Mesothelial cell of epicardium (in vitro differentiated cells): Measurements from ENCODE around the gene ERVH48-1. TPM values are rescaled to one million over a fixed set of nuclear protein-coding genes. Genes with fewer than 3 reads are reported as not detected.
"Not testable (repeated sequence)": the region's sequence is repeated elsewhere in the genome, so short reads cannot be mapped to it uniquely, and the experiment has no call there.

Experiments used
- DNase-seq, 2 experiments: peaks; one replicate each; pipeline ENCODE4 v3.0.0; 2021; ENCODE audit warnings: low spot score in 2 of 2; ENCODE audit not compliant: unreplicated experiment in 2 of 2
- H3K27ac Mint-ChIP-seq: 2 replicates; pipeline ENCODE4 v1.8.0; 2021; ENCODE audit warnings: mixed read lengths
- H3K27me3 Mint-ChIP-seq: 2 replicates; pipeline ENCODE4 v1.8.0; 2021; ENCODE audit warnings: low read depth, mixed read lengths
- H3K36me3 Mint-ChIP-seq: 2 replicates; pipeline ENCODE4 v1.8.0; 2021; ENCODE audit warnings: mixed read lengths
- H3K4me1 Mint-ChIP-seq: 2 replicates; pipeline ENCODE4 v1.8.0; 2021; ENCODE audit warnings: mixed read lengths
- H3K4me3 Mint-ChIP-seq: 2 replicates; pipeline ENCODE4 v1.8.0; 2021; ENCODE audit warnings: mild to moderate bottlenecking, moderate library complexity, mixed read lengths
- H3K9me3 Mint-ChIP-seq: 2 replicates; pipeline ENCODE4 v1.8.0; 2021; ENCODE audit warnings: mixed read lengths
- CTCF ChIP-seq: fragments of 200-600 bp; sonication (generic); IDR thresholded peaks from one replicate; pipeline ENCODE4 v1.5.0; 2021; ENCODE audit warnings: antibody characterized with exemption; ENCODE audit not compliant: unreplicated experiment
- total RNA-seq: library from RNA; stranded (reverse); gene quantifications from 3 replicates; pipeline ENCODE4 v1.2.1, GENCODE V29; 2021

Gene ERVH48-1
- total RNA-seq, 1 donor from 2014 or later: 4.5 TPM

GRCh38 chr21:42887326-42887725, 38.1 kb downstream of the ERVH48-1 start:
- no peak for TF ChIP-seq CTCF
- Mint-ChIP-seq H3K36me3 (peaks cover 5% of the 10 kb centered on the region), H3K27ac (no peak overlapping the region), H3K9me3 (no peaks in the 10 kb centered on the region), H3K27me3 (no peaks in the 10 kb centered on the region), H3K4me1 (peaks cover 2% of the 10 kb centered on the region), H3K4me3 (no peak overlapping the region)
- DNase-seq: no peak

- peaks cover 13% of the 10 kb centered on the region for H3K4me1 Mint-ChIP-seq
- no peak for DNase-seq
- H3K9me3 Mint-ChIP-seq: no peaks in the 10 kb centered on the region
- H3K27ac Mint-ChIP-seq: no peak overlapping the region
- peaks cover 5% of the 10 kb centered on the region for H3K36me3 Mint-ChIP-seq
- no peak for TF ChIP-seq CTCF
- no peaks in the 10 kb centered on the region for H3K27me3 Mint-ChIP-seq
- no peak overlapping the region for H3K4me3 Mint-ChIP-seq
These were observed 41.5 kb downstream of the ERVH48-1 start for GRCh38 chr21:42883921-42884320.

- Mint-ChIP-seq H3K4me3 (peak overlapping the region; percentile 92), H3K4me1 (peaks cover 21% of the 10 kb centered on the region), H3K27me3 (no peaks in the 10 kb centered on the region), H3K9me3 (no peaks in the 10 kb centered on the region), H3K36me3 (peaks cover 9% of the 10 kb centered on the region), H3K27ac (peak overlapping the region; percentile 89)
- no peak for TF ChIP-seq CTCF
- no peak for DNase-seq
These were observed 45.1 kb downstream of the ERVH48-1 start for GRCh38 chr21:42880352-42880751.

GRCh38 chr21:42878993-42879787, 46.2 kb downstream of the ERVH48-1 start, which contains the start of gene WDR4:
WDR4 (minus strand) TSS chr21:42879539; CDS start chr21:42879495, 44 bp downstream.
- Mint-ChIP-seq H3K4me1 (peaks cover 21% of the 10 kb centered on the region), H3K36me3 (peaks cover 11% of the 10 kb centered on the region), H3K4me3 (peak within 1 kb of the TSS; percentile 92), H3K27ac (peak within 1 kb of the TSS; percentile 89), H3K27me3 (no peaks in the 10 kb centered on the region), H3K9me3 (no peaks in the 10 kb centered on the region)
- TF ChIP-seq CTCF: no peak
- DNase-seq: peak; percentile 90 to 99

GRCh38 chr21:42878678-42878992, 46.8 kb downstream of the ERVH48-1 start:
- no peak for TF ChIP-seq CTCF

GRCh38 chr21:42875811-42876210, 49.6 kb downstream of the ERVH48-1 start:
- not testable (repeated sequence) for H3K27me3 Mint-ChIP-seq, H3K9me3 Mint-ChIP-seq, DNase-seq, H3K27ac Mint-ChIP-seq, H3K4me3 Mint-ChIP-seq
- Mint-ChIP-seq H3K36me3 (peaks cover 16% of the 10 kb centered on the region), H3K4me1 (peaks cover 21% of the 10 kb centered on the region)

More at GRCh38 chr21:42878678-42878992, 46.8 kb downstream of the ERVH48-1 start:
- Mint-ChIP-seq H3K4me3 (peak overlapping the region; percentile 92), H3K9me3 (no peaks in the 10 kb centered on the region), H3K27me3 (no peaks in the 10 kb centered on the region), H3K4me1 (peaks cover 21% of the 10 kb centered on the region), H3K27ac (peak overlapping the region; percentile 89), H3K36me3 (peaks cover 8% of the 10 kb centered on the region)
- no peak for DNase-seq
